HEK293 (cell line): ENCODE results near the gene CAPN13.

Source experiments
- CTCF ChIA-PET: fragments of 350-600 bp; formaldehyde crosslinking; extraction: SDS; loops from one replicate; lab custom pipeline; 2021; ENCODE audit warnings: antibody characterized with exemption; lab: Yijun Ruan, JAX
- POLR2A ChIA-PET: fragments of 300-600 bp; formaldehyde crosslinking; extraction: SDS; loops from one replicate; lab custom pipeline; 2020; ENCODE audit warnings: antibody characterized with exemption, inconsistent platforms; lab: Yijun Ruan, JAX
- H3K27ac ChIP-seq: fragments of 200-500 bp; sonication (Bioruptor generic); 2 replicates; pipeline ENCODE4 v1.5.1; 2014; ENCODE audit warnings: low read depth, low read length, control low read depth, inconsistent platforms; ENCODE audit errors: extremely low read depth
- H3K36me3 ChIP-seq, 2 experiments: fragments of 200-500 bp in 1 of 2; sonication (Bioruptor generic) in 1 of 2; 1 replicate in 1 of 2; 2 replicates in 1 of 2; pipeline ENCODE4 v1.5.1; 2014 to 2017; ENCODE audit warnings: inconsistent platforms in 2 of 2, low read length in 2 of 2; ENCODE audit not compliant: control insufficient read depth in 2 of 2, insufficient read depth in 1 of 2
- H3K4me1 ChIP-seq: fragments of 200-500 bp; sonication (Bioruptor generic); 2 replicates; pipeline ENCODE4 v1.5.1; 2014; ENCODE audit warnings: mild to moderate bottlenecking, low read length, inconsistent platforms; ENCODE audit not compliant: control insufficient read depth, insufficient read depth
- H3K4me3 ChIP-seq: 2 replicates; pipeline ENCODE4 v1.5.1; 2011; ENCODE audit warnings: low read depth, mild to moderate bottlenecking, control low read depth, low read length, moderate library complexity
- H3K9me3 ChIP-seq: fragments of 200-500 bp; sonication (Bioruptor generic); 2 replicates; pipeline ENCODE4 v1.5.1; 2014; ENCODE audit warnings: low read depth, low read length, inconsistent platforms; ENCODE audit not compliant: control insufficient read depth, insufficient read depth
- AEBP2 ChIP-seq: fragments of 450-650 bp; formaldehyde crosslinking; IDR thresholded peaks from 2 replicates; pipeline ENCODE4 v1.5.1; 2016; ENCODE audit warnings: missing biosample characterization, missing genetic modification characterization, borderline replicate concordance
- GLIS2 ChIP-seq: fragments of 450-650 bp; formaldehyde crosslinking; IDR thresholded peaks from 2 replicates; pipeline ENCODE4 v1.5.1; 2016; ENCODE audit warnings: missing biosample characterization, missing genetic modification characterization
- HOXA7 ChIP-seq: sonication (generic); formaldehyde crosslinking; IDR thresholded peaks from 2 replicates; pipeline ENCODE4 v1.8.1; 2022; ENCODE audit warnings: missing genetic modification reagents, borderline replicate concordance
- MEIS1 ChIP-seq: sonication (generic); formaldehyde crosslinking; IDR thresholded peaks from 2 replicates; pipeline ENCODE4 v1.8.1; 2022; ENCODE audit warnings: missing genetic modification reagents, mild to moderate bottlenecking, borderline replicate concordance
- OSR2 ChIP-seq: fragments of 450-650 bp; formaldehyde crosslinking; IDR thresholded peaks from 2 replicates; pipeline ENCODE4 v1.5.1; 2016; ENCODE audit warnings: missing biosample characterization, missing genetic modification characterization
- SP7 ChIP-seq: fragments of 450-650 bp; formaldehyde crosslinking; IDR thresholded peaks from 2 replicates; pipeline ENCODE4 v1.5.1; 2016; ENCODE audit warnings: missing biosample characterization, missing genetic modification characterization
- ZBTB17 ChIP-seq: fragments of 450-650 bp; formaldehyde crosslinking; IDR thresholded peaks from 2 replicates; pipeline ENCODE4 v1.5.1; 2016; ENCODE audit warnings: missing biosample characterization, missing genetic modification characterization
- ZNF10 ChIP-seq: fragments of 450-650 bp; formaldehyde crosslinking; IDR thresholded peaks from 2 replicates; pipeline ENCODE4 v1.5.1; 2017; ENCODE audit warnings: missing biosample characterization, missing genetic modification characterization
- ZNF184 ChIP-seq: fragments of 450-650 bp; IDR thresholded peaks from 2 replicates; pipeline ENCODE4 v1.5.1; 2018; ENCODE audit warnings: missing biosample characterization, mild to moderate bottlenecking, missing genetic modification characterization
- ZNF292 ChIP-seq: fragments of 450-650 bp; formaldehyde crosslinking; IDR thresholded peaks from 2 replicates; pipeline ENCODE4 v1.5.1; 2016; ENCODE audit warnings: low read depth, missing biosample characterization, missing genetic modification characterization, borderline replicate concordance
- ZNF366 ChIP-seq: fragments of 450-650 bp; formaldehyde crosslinking; conservative IDR thresholded peaks from 2 replicates; pipeline ENCODE4 v1.5.1; 2016; ENCODE audit warnings: missing biosample characterization, missing genetic modification characterization
- ZNF626 ChIP-seq: fragments of 450-650 bp; sonication (Bioruptor Pico); formaldehyde crosslinking; IDR thresholded peaks from 2 replicates; pipeline ENCODE4 v1.5.1; 2018; ENCODE audit warnings: missing biosample characterization, missing genetic modification characterization, inconsistent platforms
- ZSCAN23 ChIP-seq: fragments of 450-650 bp; formaldehyde crosslinking; IDR thresholded peaks from 2 replicates; pipeline ENCODE4 v1.5.1; 2016; ENCODE audit warnings: missing biosample characterization, missing genetic modification characterization
- TF ChIP-seq, protein P1 (sequence below): fragments of 450-650 bp; formaldehyde crosslinking; IDR thresholded peaks from 2 replicates; pipeline ENCODE4 v1.5.1; 2016; ENCODE audit warnings: missing biosample characterization, missing genetic modification characterization
- TF ChIP-seq, protein P2 (sequence below): fragments of 450-650 bp; formaldehyde crosslinking; IDR thresholded peaks from 2 replicates; pipeline ENCODE4 v1.5.1; 2016; ENCODE audit warnings: missing biosample characterization, missing genetic modification characterization
- TF ChIP-seq, protein P3 (sequence below): fragments of 450-650 bp; formaldehyde crosslinking; IDR thresholded peaks from 2 replicates; pipeline ENCODE4 v1.5.1; 2017; ENCODE audit warnings: missing biosample characterization, missing genetic modification characterization
- TF ChIP-seq, protein P4 (sequence below): fragments of 450-650 bp; formaldehyde crosslinking; conservative IDR thresholded peaks from 2 replicates; pipeline ENCODE4 v1.5.1; 2016; ENCODE audit warnings: low read depth, missing biosample characterization, missing genetic modification characterization

Gene CAPN13

DNA sequence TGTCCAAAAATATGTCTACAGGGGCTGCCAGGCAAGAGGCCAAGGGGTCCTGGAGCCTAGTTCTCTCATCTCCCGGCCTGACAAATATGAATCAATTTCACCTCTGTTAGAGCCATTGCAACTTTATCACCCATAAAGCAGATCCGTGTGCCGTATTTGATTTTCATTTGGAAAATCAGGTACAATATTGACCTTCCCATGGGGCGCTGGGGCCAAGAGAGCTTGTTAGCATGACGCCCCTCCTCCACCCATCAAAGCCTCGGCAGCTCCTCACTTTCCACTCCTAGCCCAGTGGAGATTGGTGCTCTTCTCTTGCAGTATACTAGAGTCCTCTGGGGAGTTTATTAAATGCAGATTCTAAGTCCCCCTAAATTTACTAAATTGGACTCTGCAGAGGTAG, 96.8 kb downstream of the CAPN13 start (continued):
- TF ChIP-seq, protein P1, sequence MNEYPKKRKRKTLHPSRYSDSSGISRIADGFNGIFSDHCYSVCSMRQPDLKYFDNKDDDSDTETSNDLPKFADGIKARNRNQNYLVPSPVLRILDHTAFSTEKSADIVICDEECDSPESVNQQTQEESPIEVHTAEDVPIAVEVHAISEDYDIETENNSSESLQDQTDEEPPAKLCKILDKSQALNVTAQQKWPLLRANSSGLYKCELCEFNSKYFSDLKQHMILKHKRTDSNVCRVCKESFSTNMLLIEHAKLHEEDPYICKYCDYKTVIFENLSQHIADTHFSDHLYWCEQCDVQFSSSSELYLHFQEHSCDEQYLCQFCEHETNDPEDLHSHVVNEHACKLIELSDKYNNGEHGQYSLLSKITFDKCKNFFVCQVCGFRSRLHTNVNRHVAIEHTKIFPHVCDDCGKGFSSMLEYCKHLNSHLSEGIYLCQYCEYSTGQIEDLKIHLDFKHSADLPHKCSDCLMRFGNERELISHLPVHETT (tag by site-specific recombination): no peak
- TF ChIP-seq AEBP2 (tag by site-specific recombination) (no peak), ZNF366 (tag by site-specific recombination) (no peak)
- TF ChIP-seq, protein P2, sequence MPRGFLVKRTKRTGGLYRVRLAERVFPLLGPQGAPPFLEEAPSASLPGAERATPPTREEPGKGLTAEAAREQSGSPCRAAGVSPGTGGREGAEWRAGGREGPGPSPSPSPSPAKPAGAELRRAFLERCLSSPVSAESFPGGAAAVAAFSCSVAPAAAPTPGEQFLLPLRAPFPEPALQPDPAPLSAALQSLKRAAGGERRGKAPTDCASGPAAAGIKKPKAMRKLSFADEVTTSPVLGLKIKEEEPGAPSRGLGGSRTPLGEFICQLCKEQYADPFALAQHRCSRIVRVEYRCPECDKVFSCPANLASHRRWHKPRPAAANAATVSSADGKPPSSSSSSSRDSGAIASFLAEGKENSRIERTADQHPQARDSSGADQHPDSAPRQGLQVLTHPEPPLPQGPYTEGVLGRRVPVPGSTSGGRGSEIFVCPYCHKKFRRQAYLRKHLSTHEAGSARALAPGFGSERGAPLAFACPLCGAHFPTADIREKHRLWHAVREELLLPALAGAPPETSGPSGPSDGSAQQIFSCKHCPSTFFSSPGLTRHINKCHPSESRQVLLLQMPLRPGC (tag by site-specific recombination): no peak

DNA sequence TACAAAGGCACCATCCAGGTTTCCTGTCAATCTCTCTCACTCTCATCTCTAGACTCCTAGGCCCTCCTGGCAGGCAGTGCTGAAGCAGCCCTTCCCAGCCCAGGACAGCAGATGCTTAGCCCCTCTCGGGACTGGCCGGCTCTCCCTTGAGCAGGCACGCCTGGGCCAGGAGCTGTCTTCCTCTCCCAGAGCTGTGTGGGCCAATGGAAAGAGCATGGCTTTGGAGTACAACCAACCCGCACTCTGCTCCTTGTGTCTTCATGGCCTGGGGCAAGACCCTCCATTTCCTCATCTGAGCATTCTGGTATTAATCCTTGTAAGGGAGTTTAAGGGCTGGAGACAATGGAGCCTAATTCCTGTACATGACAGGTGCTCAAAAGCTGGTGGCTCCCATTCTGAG, 97.2 kb downstream of the CAPN13 start:
- TF ChIP-seq AEBP2 (tag by site-specific recombination): no peak
- TF ChIP-seq, protein P3, sequence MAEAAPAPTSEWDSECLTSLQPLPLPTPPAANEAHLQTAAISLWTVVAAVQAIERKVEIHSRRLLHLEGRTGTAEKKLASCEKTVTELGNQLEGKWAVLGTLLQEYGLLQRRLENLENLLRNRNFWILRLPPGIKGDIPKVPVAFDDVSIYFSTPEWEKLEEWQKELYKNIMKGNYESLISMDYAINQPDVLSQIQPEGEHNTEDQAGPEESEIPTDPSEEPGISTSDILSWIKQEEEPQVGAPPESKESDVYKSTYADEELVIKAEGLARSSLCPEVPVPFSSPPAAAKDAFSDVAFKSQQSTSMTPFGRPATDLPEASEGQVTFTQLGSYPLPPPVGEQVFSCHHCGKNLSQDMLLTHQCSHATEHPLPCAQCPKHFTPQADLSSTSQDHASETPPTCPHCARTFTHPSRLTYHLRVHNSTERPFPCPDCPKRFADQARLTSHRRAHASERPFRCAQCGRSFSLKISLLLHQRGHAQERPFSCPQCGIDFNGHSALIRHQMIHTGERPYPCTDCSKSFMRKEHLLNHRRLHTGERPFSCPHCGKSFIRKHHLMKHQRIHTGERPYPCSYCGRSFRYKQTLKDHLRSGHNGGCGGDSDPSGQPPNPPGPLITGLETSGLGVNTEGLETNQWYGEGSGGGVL: no peak
- TF ChIP-seq ZNF10: no peak
- no peak for TF ChIP-seq GLIS2 (tag by site-specific recombination)
- TF ChIP-seq ZBTB17: no peak
- TF ChIP-seq HOXA7 (CRISPR knock-in tag): no peak
- TF ChIP-seq, protein P4, sequence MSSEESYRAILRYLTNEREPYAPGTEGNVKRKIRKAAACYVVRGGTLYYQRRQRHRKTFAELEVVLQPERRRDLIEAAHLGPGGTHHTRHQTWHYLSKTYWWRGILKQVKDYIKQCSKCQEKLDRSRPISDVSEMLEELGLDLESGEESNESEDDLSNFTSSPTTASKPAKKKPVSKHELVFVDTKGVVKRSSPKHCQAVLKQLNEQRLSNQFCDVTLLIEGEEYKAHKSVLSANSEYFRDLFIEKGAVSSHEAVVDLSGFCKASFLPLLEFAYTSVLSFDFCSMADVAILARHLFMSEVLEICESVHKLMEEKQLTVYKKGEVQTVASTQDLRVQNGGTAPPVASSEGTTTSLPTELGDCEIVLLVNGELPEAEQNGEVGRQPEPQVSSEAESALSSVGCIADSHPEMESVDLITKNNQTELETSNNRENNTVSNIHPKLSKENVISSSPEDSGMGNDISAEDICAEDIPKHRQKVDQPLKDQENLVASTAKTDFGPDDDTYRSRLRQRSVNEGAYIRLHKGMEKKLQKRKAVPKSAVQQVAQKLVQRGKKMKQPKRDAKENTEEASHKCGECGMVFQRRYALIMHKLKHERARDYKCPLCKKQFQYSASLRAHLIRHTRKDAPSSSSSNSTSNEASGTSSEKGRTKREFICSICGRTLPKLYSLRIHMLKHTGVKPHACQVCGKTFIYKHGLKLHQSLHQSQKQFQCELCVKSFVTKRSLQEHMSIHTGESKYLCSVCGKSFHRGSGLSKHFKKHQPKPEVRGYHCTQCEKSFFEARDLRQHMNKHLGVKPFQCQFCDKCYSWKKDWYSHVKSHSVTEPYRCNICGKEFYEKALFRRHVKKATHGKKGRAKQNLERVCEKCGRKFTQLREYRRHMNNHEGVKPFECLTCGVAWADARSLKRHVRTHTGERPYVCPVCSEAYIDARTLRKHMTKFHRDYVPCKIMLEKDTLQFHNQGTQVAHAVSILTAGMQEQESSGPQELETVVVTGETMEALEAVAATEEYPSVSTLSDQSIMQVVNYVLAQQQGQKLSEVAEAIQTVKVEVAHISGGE (tag by site-specific recombination): no peak
- TF ChIP-seq, protein P1 (tag by site-specific recombination): no peak
- no peak for TF ChIP-seq ZNF292 (tag by site-specific recombination)
- no peak for TF ChIP-seq OSR2 (tag by site-specific recombination)
- TF ChIP-seq MEIS1 (CRISPR knock-in tag): no peak
- no peak for TF ChIP-seq ZNF184 (tag by site-specific recombination)
- TF ChIP-seq ZSCAN23 (tag by site-specific recombination): no peak
- TF ChIP-seq ZNF626: no peak
- no peak for TF ChIP-seq SP7
- Histone ChIP-seq H3K27ac (no peak overlapping the region), H3K36me3 (no peaks in the 10 kb centered on the region), H3K9me3 (no peaks in the 10 kb centered on the region), H3K4me1 (no peaks in the 10 kb centered on the region), H3K4me3 (no peak overlapping the region)
- POLR2A ChIA-PET: no interaction called here
- CTCF ChIA-PET: interaction anchor here (0.7 to 13.3 kb wide), 15 partner anchors 12 to 623 kb away, joined by 3 to 358 read pairs (median 6); no protein-coding TSS in a partner anchor
